HL-60 (cell line): ENCODE measurements around the gene ST6GAL1.
A peak's percentile ranks its signal among the peaks of the same experiment; 100 is the strongest.
"Not testable (repeated sequence)": the region's sequence is repeated elsewhere in the genome, so short reads cannot be mapped to it uniquely, and the experiment has no call there.

Source experiments
- DNase-seq, 2 experiments: peaks; one replicate each; pipeline ENCODE4 v3.0.0-alpha.2; 2010 to 2020; ENCODE audit warnings: low read depth in 1 of 2, low spot score in 1 of 2
- H3K27ac ChIP-seq: fragments of 250-450 bp; sonication (Bioruptor Pico); replicated peaks from 2 replicates; pipeline ENCODE4 v1.5.1; 2020; ENCODE audit warnings: mild to moderate bottlenecking, moderate library complexity
- H3K27me3 ChIP-seq: fragments of 250-450 bp; sonication (Bioruptor Pico); 2 replicates; pipeline ENCODE4 v1.5.1; 2021; ENCODE audit warnings: mild to moderate bottlenecking, moderate library complexity; ENCODE audit not compliant: insufficient read depth, poor library complexity, severe bottlenecking
- H3K4me3 ChIP-seq: replicated peaks from 2 replicates; pipeline ENCODE4 v1.5.1; 2011; ENCODE audit warnings: mild to moderate bottlenecking, control low read depth, low read length; ENCODE audit not compliant: insufficient read depth
- CTCF ChIP-seq: IDR thresholded peaks from one replicate; pipeline ENCODE4 v1.5.1; 2011; ENCODE audit warnings: low read length, control low read depth, inconsistent platforms; ENCODE audit not compliant: insufficient read depth
- GABPA ChIP-seq: IDR thresholded peaks from 2 replicates; pipeline ENCODE4 v1.6.1; 2012; ENCODE audit warnings: low read depth
- POLR2AphosphoS5 ChIP-seq: IDR thresholded peaks from 2 replicates; pipeline ENCODE4 v1.6.1; 2012; ENCODE audit warnings: low read depth
- REST ChIP-seq: IDR thresholded peaks from 2 replicates; pipeline ENCODE4 v1.6.1; 2012; ENCODE audit warnings: low read depth; ENCODE audit not compliant: insufficient replicate concordance
- SPI1 ChIP-seq: IDR thresholded peaks from 2 replicates; pipeline ENCODE4 v1.6.1; 2012; ENCODE audit warnings: low read depth, mild to moderate bottlenecking, borderline replicate concordance

Gene ST6GAL1

GRCh38 chr3:187006864-187007630, 76.7 kb downstream of the ST6GAL1 start:
- H3K27me3 ChIP-seq, result no peaks in the 10 kb centered on the region
- peak overlapping the region; percentile 69 for H3K27ac ChIP-seq
- TF ChIP-seq SPI1, result peak; percentile 48; the same call in 1 of the 2 replicates
- no peak for TF ChIP-seq CTCF
- H3K4me3 ChIP-seq, result no peak overlapping the region
- DNase-seq, result peak; percentile 33 to 36

GRCh38 chr3:187010382-187010781, 80.1 kb downstream of the ST6GAL1 start:
- not testable (repeated sequence) for DNase-seq, H3K27me3 ChIP-seq, H3K27ac ChIP-seq, H3K4me3 ChIP-seq

GRCh38 chr3:187011915-187012314, 81.6 kb downstream of the ST6GAL1 start:
- TF ChIP-seq GABPA (no peak), SPI1 (peak; percentile 66)
- Histone ChIP-seq H3K27me3 (no peaks in the 10 kb centered on the region), H3K27ac (peak overlapping the region; percentile 41), H3K4me3 (no peak overlapping the region)
- DNase-seq, result peak in 1 of 2 experiments; percentile 65

- no peak overlapping the region for H3K4me3 ChIP-seq
- TF ChIP-seq SPI1, result no peak
- TF ChIP-seq CTCF, result no peak
- no peak for TF ChIP-seq GABPA
- H3K27ac ChIP-seq, result peak overlapping the region; percentile 41
- no peak for DNase-seq
- no peaks in the 10 kb centered on the region for H3K27me3 ChIP-seq
Observed at GRCh38 chr3:187012609-187013051, 82.3 kb downstream of the ST6GAL1 start.

- no peak overlapping the region for H3K4me3 ChIP-seq
- DNase-seq, result no peak
- no peak overlapping the region for H3K27ac ChIP-seq
- H3K27me3 ChIP-seq, result no peaks in the 10 kb centered on the region
- TF ChIP-seq POLR2AphosphoS5 (no peak), CTCF (no peak), SPI1 (no peak), REST (no peak), GABPA (no peak)
Observed at GRCh38 chr3:187013159-187013716, 82.9 kb downstream of the ST6GAL1 start.
